Kidney tubule cell (primary cell): ENCODE data around the gene ZNF593.

Experiments used
- DNase-seq: peaks from one replicate; pipeline ENCODE4 v3.0.0-alpha.2; 2018; ENCODE audit warnings: low spot score

ZNF593 gene

DNA sequence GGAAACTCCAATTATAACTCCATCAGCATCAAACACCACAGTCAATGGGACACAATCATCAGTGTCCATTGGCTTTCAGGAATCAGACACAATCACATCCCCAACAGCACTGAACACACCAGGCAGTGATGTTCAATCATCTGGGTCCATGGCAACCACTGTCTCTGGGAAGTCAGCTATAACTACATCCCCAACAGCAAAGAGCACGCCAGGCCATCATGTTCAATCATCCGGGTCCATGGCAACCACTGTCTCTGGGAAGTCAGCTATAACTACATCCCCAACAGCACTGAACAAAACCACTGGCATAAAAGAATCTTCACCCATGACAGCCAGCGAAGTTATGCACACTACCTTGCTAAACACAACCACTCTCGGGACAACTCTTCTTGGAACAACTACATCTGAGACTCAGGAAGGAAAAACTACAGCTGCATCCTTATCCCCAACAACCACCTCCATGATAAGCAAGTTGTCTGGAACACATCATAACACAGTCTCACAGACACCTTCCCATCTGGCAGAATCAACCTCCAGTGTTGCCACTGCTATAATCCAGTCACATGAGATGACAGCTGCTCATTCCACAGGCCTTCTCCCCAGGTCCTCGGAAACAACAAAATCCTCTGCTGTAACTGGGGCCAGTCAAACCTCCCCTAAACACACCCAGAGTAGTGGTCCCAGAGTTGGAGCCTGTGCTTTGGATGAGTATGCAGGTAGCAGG lies 40.6 kb downstream of the ZNF593 start:
- DNase-seq: peak; percentile 8

GRCh38 chr1:26212726-26213125 lies 43.0 kb downstream of the ZNF593 start:
- DNase-seq: no peak

GRCh38 chr1:26213335-26213905 lies 43.7 kb downstream of the ZNF593 start:
- DNase-seq: no peak

- no peak for DNase-seq
Measured at GRCh38 chr1:26215246-26215645, 45.5 kb downstream of the ZNF593 start.

DNA sequence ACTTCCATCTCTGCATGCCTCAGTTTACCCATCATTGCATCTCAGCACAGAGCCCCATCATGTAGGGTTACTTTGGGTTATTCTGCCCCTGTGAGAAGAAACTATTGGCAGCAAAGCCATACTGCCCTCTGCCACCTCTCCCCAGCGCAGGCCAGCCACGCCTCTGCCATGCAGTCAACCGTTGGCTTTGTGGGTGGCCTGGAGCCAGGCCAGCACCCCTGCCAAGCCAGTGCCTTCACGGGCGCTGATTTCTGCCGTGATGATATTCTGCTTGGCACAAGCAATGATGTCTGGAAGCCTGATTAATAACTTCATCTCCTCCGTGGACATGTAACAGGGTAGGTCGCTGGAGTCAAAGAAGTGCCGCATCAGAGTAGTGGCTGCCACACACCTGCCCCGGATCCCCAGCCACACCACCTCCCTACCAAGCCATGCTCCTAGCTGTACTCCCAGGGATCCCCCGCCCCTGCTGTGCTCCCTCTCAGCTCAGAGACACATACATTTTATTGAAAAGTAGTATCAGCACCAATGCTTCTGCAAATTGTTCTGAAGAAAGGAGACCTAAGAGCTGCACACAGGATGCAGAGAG lies 49.3 kb downstream of the ZNF593 start:
- DNase-seq: peak; percentile 82
